ENCODE results near the gene NPTX1. TPM values are rescaled to one million over a fixed set of nuclear protein-coding genes. Genes with fewer than 3 reads are reported as not detected.
"Not testable (repeated sequence)": the region's sequence is repeated elsewhere in the genome, so short reads cannot be mapped to it uniquely, and the experiment has no call there.

The NPTX1 gene
- total RNA-seq, result 19.3 TPM

- no peak for DNase-seq
Observed at GRCh38 chr17:80475910-80476876, at the start of gene NPTX1. Gene NPTX1, minus strand, starts transcription at chr17:80476607. Its CDS starts 161 bp downstream, at chr17:80476446.

- DNase-seq, result no peak
Observed at GRCh38 chr17:80523956-80524712, 47.7 kb upstream of the NPTX1 start.

GRCh38 chr17:80523054-80523744 lies 46.8 kb upstream of the NPTX1 start:
- DNase-seq, result no peak

GRCh38 chr17:80520810-80521455 lies 44.5 kb upstream of the NPTX1 start:
- DNase-seq, result no peak

GRCh38 chr17:80519091-80519781 lies 42.8 kb upstream of the NPTX1 start:
- no peak for DNase-seq

- DNase-seq, result no peak
Observed at GRCh38 chr17:80518392-80518791, 42.0 kb upstream of the NPTX1 start.

GRCh38 chr17:80517641-80518040 lies 41.2 kb upstream of the NPTX1 start:
- DNase-seq, result no peak

GRCh38 chr17:80516171-80516932 lies 39.9 kb upstream of the NPTX1 start:
- no peak for DNase-seq

- DNase-seq, result no peak
Observed at GRCh38 chr17:80513892-80514291, 37.5 kb upstream of the NPTX1 start.

GRCh38 chr17:80513201-80513600 lies 36.8 kb upstream of the NPTX1 start:
- no peak for DNase-seq

- no peak for DNase-seq
Observed at GRCh38 chr17:80512233-80512632, 35.8 kb upstream of the NPTX1 start.

GRCh38 chr17:80511222-80512180 lies 35.1 kb upstream of the NPTX1 start:
- DNase-seq, result no peak

GRCh38 chr17:80510772-80511171 lies 34.4 kb upstream of the NPTX1 start:
- no peak for DNase-seq

- DNase-seq, result no peak
Observed at GRCh38 chr17:80510132-80510531, 33.7 kb upstream of the NPTX1 start.

GRCh38 chr17:80509311-80509710 lies 32.9 kb upstream of the NPTX1 start:
- no peak for DNase-seq

GRCh38 chr17:80507965-80508364 lies 31.6 kb upstream of the NPTX1 start:
- DNase-seq, result no peak

- not testable (repeated sequence) for DNase-seq
Observed at GRCh38 chr17:80507177-80507576, 30.8 kb upstream of the NPTX1 start.

- DNase-seq, result no peak
Observed at GRCh38 chr17:80504686-80505413, 28.4 kb upstream of the NPTX1 start.

- no peak for DNase-seq
Observed at GRCh38 chr17:80503921-80504320, 27.5 kb upstream of the NPTX1 start.

All from occipital lobe (tissue), 2 donors.